Retinal pigment epithelial cell (primary cell): Measurements from ENCODE around the gene EPC1.
"Not testable (repeated sequence)": the region's sequence is repeated elsewhere in the genome, so short reads cannot be mapped to it uniquely, and the experiment has no call there.

Experiments used
- DNase-seq: peaks from one replicate; pipeline ENCODE4 v3.0.0-alpha.2; 2010; ENCODE audit warnings: low read depth
- H3K4me3 ChIP-seq: 2 replicates; pipeline ENCODE4 v1.5.1; 2011; ENCODE audit warnings: mild to moderate bottlenecking, low read length, control low read depth, moderate library complexity
- TF ChIP-seq, protein P1 (sequence below): conservative IDR thresholded peaks from 2 replicates; pipeline ENCODE4 v1.5.1; 2011; ENCODE audit warnings: low read depth, low read length, control low read depth, inconsistent platforms

EPC1 gene

DNA sequence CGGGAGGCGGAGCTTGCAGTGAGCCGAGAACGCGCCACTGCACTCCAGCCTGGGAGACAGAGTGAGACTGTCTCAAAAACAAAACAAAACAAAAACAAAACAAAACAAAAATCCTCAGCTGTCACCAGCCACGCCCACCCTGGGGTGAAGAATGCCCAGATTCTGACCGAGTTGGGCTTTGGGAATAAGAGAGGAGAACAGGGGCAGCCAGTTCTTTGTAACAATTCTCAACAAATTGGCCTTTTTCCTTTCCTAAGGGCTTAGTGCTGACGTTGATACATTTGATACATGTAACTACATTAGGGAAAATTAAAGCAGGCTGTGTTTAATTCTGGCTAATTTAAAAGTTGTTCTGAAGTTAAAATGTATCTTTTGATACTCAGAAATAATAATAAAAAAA lies 121.0 kb downstream of the EPC1 start:
- no peak for DNase-seq
- H3K4me3 ChIP-seq = no peak overlapping the region
- TF ChIP-seq, protein P1, sequence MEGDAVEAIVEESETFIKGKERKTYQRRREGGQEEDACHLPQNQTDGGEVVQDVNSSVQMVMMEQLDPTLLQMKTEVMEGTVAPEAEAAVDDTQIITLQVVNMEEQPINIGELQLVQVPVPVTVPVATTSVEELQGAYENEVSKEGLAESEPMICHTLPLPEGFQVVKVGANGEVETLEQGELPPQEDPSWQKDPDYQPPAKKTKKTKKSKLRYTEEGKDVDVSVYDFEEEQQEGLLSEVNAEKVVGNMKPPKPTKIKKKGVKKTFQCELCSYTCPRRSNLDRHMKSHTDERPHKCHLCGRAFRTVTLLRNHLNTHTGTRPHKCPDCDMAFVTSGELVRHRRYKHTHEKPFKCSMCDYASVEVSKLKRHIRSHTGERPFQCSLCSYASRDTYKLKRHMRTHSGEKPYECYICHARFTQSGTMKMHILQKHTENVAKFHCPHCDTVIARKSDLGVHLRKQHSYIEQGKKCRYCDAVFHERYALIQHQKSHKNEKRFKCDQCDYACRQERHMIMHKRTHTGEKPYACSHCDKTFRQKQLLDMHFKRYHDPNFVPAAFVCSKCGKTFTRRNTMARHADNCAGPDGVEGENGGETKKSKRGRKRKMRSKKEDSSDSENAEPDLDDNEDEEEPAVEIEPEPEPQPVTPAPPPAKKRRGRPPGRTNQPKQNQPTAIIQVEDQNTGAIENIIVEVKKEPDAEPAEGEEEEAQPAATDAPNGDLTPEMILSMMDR = no peak

DNA sequence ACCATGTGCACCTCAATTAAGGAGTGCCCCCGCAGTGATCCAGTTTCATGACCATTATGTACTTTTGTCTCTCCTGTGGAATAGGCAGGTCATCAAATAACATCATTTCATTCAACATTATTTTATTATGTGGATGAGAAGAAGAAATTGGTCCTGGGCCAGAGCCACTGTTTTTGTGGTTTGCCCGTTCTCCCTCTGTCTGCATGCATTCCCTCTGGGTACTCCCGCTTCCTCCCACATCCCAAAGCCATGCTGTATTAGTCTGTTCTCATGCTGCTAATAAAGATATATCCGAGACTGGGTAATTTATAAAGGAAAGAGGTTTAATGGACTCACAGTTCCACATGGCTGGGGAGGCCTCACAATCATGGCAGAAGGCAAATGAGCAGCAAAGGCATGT lies 124.6 kb downstream of the EPC1 start:
- not testable (repeated sequence) for H3K4me3 ChIP-seq, DNase-seq

DNA sequence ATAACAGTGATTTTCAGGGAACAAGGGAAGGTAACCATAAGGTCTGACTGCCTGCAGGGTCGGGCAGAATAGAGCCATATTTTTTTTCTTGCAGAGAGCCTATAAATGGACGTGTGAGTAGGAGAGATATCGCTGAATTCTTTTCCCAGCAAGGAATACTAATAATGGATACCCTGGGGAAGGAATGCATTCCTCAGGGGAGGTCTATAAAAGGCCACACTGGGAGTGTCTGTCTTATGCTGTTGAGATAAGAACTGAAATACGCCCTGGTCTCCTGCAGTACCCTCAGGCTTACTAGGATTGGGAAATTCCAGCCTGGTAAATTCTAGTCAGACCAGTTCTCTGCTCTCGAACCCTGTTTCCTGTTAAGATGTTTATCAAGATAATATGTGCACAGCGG lies 127.8 kb downstream of the EPC1 start:
- not testable (repeated sequence) for H3K4me3 ChIP-seq, DNase-seq

DNA sequence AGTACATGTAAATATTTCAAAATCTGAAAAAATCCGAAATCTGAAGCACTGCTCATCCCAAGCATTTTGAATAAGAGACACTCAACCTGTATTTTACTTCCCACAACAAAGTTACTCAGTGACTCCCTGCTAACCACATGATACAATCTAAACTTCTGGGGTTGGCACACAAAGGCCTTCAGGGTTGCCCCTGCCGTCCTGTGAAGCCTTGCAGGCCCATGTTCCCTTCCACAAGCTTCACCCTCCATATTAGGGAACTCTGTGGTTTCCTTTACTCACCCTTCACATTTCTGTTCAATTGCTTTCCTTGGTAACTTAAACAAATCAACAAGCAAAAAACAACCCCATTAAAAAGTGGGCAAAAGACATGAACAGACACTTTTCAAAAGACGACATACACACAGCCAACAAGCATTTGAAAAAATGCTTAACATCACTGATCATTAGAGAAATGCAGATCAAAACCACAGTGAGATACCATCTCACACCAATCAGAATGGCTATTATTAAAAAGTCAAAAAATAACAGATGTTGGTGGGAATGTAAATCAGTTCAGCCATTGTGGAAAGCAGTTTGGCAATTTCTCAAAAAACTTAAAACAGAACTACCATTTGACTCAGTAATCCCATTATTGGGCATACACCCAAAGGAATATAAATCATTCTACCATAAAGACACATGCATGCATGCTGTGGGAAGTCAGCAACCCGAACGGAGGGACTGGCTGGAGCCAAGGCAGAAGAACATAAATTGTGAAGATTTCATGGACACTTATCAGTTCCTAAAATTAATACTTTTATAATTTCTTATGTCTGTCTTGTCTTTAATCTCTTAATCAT lies 128.5 kb downstream of the EPC1 start:
- peak; percentile 23 for DNase-seq
- not testable (repeated sequence) for H3K4me3 ChIP-seq
